HG03108 (cell line): Measurements from ENCODE around the gene CWC27.
"Not testable (repeated sequence)": the region's sequence is repeated elsewhere in the genome, so short reads cannot be mapped to it uniquely, and the experiment has no call there.

Experiments used
- ATAC-seq: cut with Tn5 transposase; IDR thresholded peaks from one replicate; pipeline ENCODE4 v1.9.1; 2021; ENCODE audit warnings: moderate library complexity; ENCODE audit not compliant: unreplicated experiment

CWC27 gene

GRCh38 chr5:64788156-64788555 is 19.4 kb downstream of the CWC27 start:
- no peak for ATAC-seq

- no peak for ATAC-seq
Measured at GRCh38 chr5:64789457-64789856, 20.7 kb downstream of the CWC27 start.

GRCh38 chr5:64790210-64790609 is 21.5 kb downstream of the CWC27 start:
- no peak for ATAC-seq

GRCh38 chr5:64792469-64792868 is 23.7 kb downstream of the CWC27 start:
- no peak for ATAC-seq

- ATAC-seq = no peak
Measured at GRCh38 chr5:64794053-64794770, 25.5 kb downstream of the CWC27 start.

GRCh38 chr5:64796301-64796700 is 27.6 kb downstream of the CWC27 start:
- ATAC-seq = no peak

- ATAC-seq = no peak
Measured at GRCh38 chr5:64800926-64801325, 32.2 kb downstream of the CWC27 start.

- ATAC-seq = no peak
Measured at GRCh38 chr5:64806537-64806936, 37.8 kb downstream of the CWC27 start.

GRCh38 chr5:64807520-64807919 is 38.8 kb downstream of the CWC27 start:
- ATAC-seq = no peak

- no peak for ATAC-seq
Measured at GRCh38 chr5:64811050-64811640, 42.4 kb downstream of the CWC27 start.

GRCh38 chr5:64814073-64814472 is 45.3 kb downstream of the CWC27 start:
- ATAC-seq = peak; percentile 93

- no peak for ATAC-seq
Measured at GRCh38 chr5:64818245-64818644, 49.5 kb downstream of the CWC27 start.

GRCh38 chr5:64819345-64819744 is 50.6 kb downstream of the CWC27 start:
- ATAC-seq = not testable (repeated sequence)

GRCh38 chr5:64822320-64822719 is 53.6 kb downstream of the CWC27 start:
- ATAC-seq = no peak

- ATAC-seq = no peak
Measured at GRCh38 chr5:64826541-64826940, 57.8 kb downstream of the CWC27 start.

GRCh38 chr5:64827703-64828102 is 59.0 kb downstream of the CWC27 start:
- ATAC-seq = no peak

- ATAC-seq = not testable (repeated sequence)
Measured at GRCh38 chr5:64830650-64831049, 61.9 kb downstream of the CWC27 start.

GRCh38 chr5:64831996-64832395 is 63.3 kb downstream of the CWC27 start:
- no peak for ATAC-seq

GRCh38 chr5:64834037-64834436 is 65.3 kb downstream of the CWC27 start:
- no peak for ATAC-seq

- no peak for ATAC-seq
Measured at GRCh38 chr5:64834611-64835010, 65.9 kb downstream of the CWC27 start.

- no peak for ATAC-seq
Measured at GRCh38 chr5:64835266-64835665, 66.5 kb downstream of the CWC27 start.

- no peak for ATAC-seq
Measured at GRCh38 chr5:64836190-64836755, 67.5 kb downstream of the CWC27 start.
